SIG-M5 treated with dmso at 0.1 percent for 504 hours (cell line): ENCODE data around the gene JAKMIP1.

ENCODE experiments used
- DNase-seq: peaks from one replicate; lab custom pipeline; 2025; ENCODE audit not compliant: unreplicated experiment; lab: John Stamatoyannopoulos, UW

JAKMIP1 gene

DNA sequence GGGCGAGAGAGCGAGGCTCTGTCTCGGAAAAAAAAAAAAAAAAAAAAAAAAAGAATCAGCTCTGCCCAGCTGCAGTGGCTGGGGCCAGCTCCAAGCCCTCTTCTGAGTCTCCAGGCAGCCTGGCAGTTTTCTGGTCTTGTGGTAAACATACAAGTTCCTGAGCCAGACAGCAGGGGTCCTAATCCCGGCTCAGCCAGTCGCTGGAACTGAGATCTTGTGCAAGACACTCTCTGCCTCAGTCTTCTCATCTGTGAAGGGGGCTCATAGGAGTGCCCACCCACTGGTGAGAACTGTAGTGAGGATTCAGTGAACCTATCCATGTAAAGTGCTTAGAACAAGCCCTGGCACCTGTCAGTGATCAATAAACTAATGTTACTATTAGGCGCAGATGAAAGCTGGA is 223.9 kb downstream of the JAKMIP1 start:
- no peak for DNase-seq
